Lower leg skin (tissue), 3 donors: Measurements from ENCODE around the gene UBR4.

Source experiments
- POLR2A ChIP-seq, 2 donors: fragments of 450-650 bp; IDR thresholded peaks; one replicate each; pipeline ENCODE4 v1.6.1; 2016 to 2017; ENCODE audit warnings: antibody characterized with exemption in 2 of 2, mild to moderate bottlenecking in 1 of 2, moderate library complexity in 1 of 2
- TF ChIP-seq, protein P1 (sequence below), 3 donors: fragments of 450-650 bp; IDR thresholded peaks; one replicate each; pipeline ENCODE4 v1.5.1; 2016; ENCODE audit warnings: antibody characterized with exemption in 3 of 3, mild to moderate bottlenecking in 3 of 3, moderate library complexity in 2 of 3

DNA sequence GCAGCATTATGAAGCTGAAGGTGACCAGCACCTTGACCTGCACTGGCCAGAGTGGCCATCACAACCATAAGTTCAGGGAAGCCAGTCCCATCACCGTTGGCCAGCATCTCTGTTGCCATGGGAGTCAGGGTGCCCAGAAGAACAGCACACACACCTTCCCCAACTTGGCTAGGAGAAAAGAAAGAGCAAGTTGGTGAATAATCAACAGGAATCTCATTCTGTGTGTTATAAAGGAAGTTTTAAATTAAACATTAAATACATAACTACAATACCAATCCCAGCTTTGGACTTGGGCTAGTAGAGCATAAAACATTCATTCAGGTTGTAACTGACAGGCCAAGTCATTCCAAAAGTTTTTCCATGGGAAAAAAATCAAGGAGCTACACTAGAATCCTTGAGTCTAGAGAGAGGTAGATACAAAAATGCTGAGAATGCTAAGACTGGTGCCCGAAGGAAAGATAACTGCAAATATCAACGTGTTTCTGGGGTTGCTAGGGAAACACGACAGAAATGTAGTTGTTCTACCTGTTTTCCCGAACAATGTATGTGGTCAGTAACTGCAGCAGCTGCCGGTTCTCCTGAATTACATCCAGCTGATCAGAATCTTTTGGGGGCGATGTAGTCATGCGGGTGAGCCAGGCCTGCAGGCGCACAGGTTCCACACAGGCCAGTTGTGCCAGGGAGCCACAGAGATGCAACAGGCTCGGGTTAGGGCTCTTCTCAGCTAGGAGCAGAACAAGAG, 45.6 kb downstream of the UBR4 start:
- TF ChIP-seq, protein P1, sequence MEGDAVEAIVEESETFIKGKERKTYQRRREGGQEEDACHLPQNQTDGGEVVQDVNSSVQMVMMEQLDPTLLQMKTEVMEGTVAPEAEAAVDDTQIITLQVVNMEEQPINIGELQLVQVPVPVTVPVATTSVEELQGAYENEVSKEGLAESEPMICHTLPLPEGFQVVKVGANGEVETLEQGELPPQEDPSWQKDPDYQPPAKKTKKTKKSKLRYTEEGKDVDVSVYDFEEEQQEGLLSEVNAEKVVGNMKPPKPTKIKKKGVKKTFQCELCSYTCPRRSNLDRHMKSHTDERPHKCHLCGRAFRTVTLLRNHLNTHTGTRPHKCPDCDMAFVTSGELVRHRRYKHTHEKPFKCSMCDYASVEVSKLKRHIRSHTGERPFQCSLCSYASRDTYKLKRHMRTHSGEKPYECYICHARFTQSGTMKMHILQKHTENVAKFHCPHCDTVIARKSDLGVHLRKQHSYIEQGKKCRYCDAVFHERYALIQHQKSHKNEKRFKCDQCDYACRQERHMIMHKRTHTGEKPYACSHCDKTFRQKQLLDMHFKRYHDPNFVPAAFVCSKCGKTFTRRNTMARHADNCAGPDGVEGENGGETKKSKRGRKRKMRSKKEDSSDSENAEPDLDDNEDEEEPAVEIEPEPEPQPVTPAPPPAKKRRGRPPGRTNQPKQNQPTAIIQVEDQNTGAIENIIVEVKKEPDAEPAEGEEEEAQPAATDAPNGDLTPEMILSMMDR (IDR thresholded peaks at IDR 0.05) = no peak
- no peak for TF ChIP-seq POLR2A (IDR thresholded peaks at IDR 0.05)
